ENCODE measurements around the gene SPDYA. TPM values are rescaled to one million over a fixed set of nuclear protein-coding genes. Genes with fewer than 3 reads are reported as not detected.

Gene SPDYA
- total RNA-seq = 1 to 10 TPM; 1.8 to 2.0 TPM

- peak; percentile 82 for DNase-seq
- Mint-ChIP-seq H3K9me3 (no peaks in the 10 kb centered on the region), H3K27ac (no peak within 1 kb of the TSS), H3K4me1 (ENCODE audit: low read depth) (peaks cover 11% of the 10 kb centered on the region), H3K36me3 (ENCODE audit: low read depth) (peaks cover 3% of the 10 kb centered on the region), H3K27me3 (ENCODE audit: low read depth) (no peaks in the 10 kb centered on the region), H3K4me3 (peak within 1 kb of the TSS; percentile 75)
- CTCF ChIA-PET = interaction anchor here (0.6 to 1.5 kb wide), 2 partner anchors 73 to 243 kb away, joined by 4 to 5 read pairs; no protein-coding TSS in a partner anchor
- intact Hi-C loops (cut with micrococcal nuclease) = loop anchor here (1.0 to 10.0 kb wide), 5 partner anchors 59 to 416 kb away; partner anchors contain the start of genes FOSL2, PPP1CB and TRMT61B
Measured at GRCh38 chr2:28810384-28811285, at the start of gene SPDYA. Gene SPDYA, plus strand, starts transcription at chr2:28810834. Its CDS starts 5,181 bp downstream, at chr2:28816015.

- Mint-ChIP-seq H3K4me3 (no peak overlapping the region), H3K36me3 (ENCODE audit: low read depth) (peaks cover 18% of the 10 kb centered on the region), H3K9me3 (no peaks in the 10 kb centered on the region), H3K4me1 (ENCODE audit: low read depth) (peaks cover 85% of the 10 kb centered on the region), H3K27me3 (ENCODE audit: low read depth) (no peaks in the 10 kb centered on the region), H3K27ac (peak overlapping the region; percentile 46)
- intact Hi-C loops (cut with micrococcal nuclease) = no loop called here
- DNase-seq = no peak
- CTCF ChIA-PET = interaction anchor here (1.7 to 4.2 kb wide), 2 partner anchors 167 to 195 kb away, joined by 5 to 38 read pairs; no protein-coding TSS in a partner anchor
Measured at GRCh38 chr2:28761420-28761819, 49.2 kb upstream of the SPDYA start.

- intact Hi-C loops (cut with micrococcal nuclease) = no loop called here
- no peak for DNase-seq
- Mint-ChIP-seq H3K9me3 (no peaks in the 10 kb centered on the region), H3K4me3 (no peak overlapping the region), H3K27ac (peak overlapping the region; percentile 11), H3K4me1 (ENCODE audit: low read depth) (peaks cover 90% of the 10 kb centered on the region), H3K36me3 (ENCODE audit: low read depth) (peaks cover 18% of the 10 kb centered on the region), H3K27me3 (ENCODE audit: low read depth) (no peaks in the 10 kb centered on the region)
- CTCF ChIA-PET = no interaction called here
Measured at GRCh38 chr2:28764909-28765711, 45.5 kb upstream of the SPDYA start.

- intact Hi-C loops (cut with micrococcal nuclease) = no loop called here
- peaks cover 87% of the 10 kb centered on the region for H3K4me1 Mint-ChIP-seq (ENCODE audit: low read depth)
- no peaks in the 10 kb centered on the region for H3K9me3 Mint-ChIP-seq
- H3K27ac Mint-ChIP-seq = no peak overlapping the region
- DNase-seq = no peak
- H3K36me3 Mint-ChIP-seq (ENCODE audit: low read depth) = peaks cover 16% of the 10 kb centered on the region
- no peak overlapping the region for H3K4me3 Mint-ChIP-seq
- H3K27me3 Mint-ChIP-seq (ENCODE audit: low read depth) = no peaks in the 10 kb centered on the region
- CTCF ChIA-PET = no interaction called here
Measured at GRCh38 chr2:28766070-28766469, 44.6 kb upstream of the SPDYA start.

GRCh38 chr2:28767337-28767736 lies 43.3 kb upstream of the SPDYA start:
- intact Hi-C loops (cut with micrococcal nuclease) = no loop called here
- H3K36me3 Mint-ChIP-seq (ENCODE audit: low read depth) = peaks cover 11% of the 10 kb centered on the region
- H3K9me3 Mint-ChIP-seq = no peaks in the 10 kb centered on the region
- no peaks in the 10 kb centered on the region for H3K27me3 Mint-ChIP-seq (ENCODE audit: low read depth)
- no peak overlapping the region for H3K4me3 Mint-ChIP-seq
- DNase-seq = no peak
- no peak overlapping the region for H3K27ac Mint-ChIP-seq
- H3K4me1 Mint-ChIP-seq (ENCODE audit: low read depth) = peaks cover 88% of the 10 kb centered on the region
- CTCF ChIA-PET = no interaction called here

GRCh38 chr2:28768422-28768821 lies 42.2 kb upstream of the SPDYA start:
- CTCF ChIA-PET = interaction anchor here (0.8 kb wide), 1 partner anchor 174 kb away, joined by 3 read pairs; no protein-coding TSS in a partner anchor
- Mint-ChIP-seq H3K4me1 (ENCODE audit: low read depth) (peaks cover 85% of the 10 kb centered on the region), H3K27me3 (ENCODE audit: low read depth) (no peaks in the 10 kb centered on the region), H3K36me3 (ENCODE audit: low read depth) (peaks cover 9% of the 10 kb centered on the region), H3K9me3 (no peaks in the 10 kb centered on the region), H3K4me3 (no peak overlapping the region), H3K27ac (peak overlapping the region; percentile 17)
- DNase-seq = no peak
- intact Hi-C loops (cut with micrococcal nuclease) = no loop called here

- intact Hi-C loops (cut with micrococcal nuclease) = no loop called here
- Mint-ChIP-seq H3K9me3 (no peaks in the 10 kb centered on the region), H3K27ac (peak overlapping the region; percentile 54), H3K36me3 (ENCODE audit: low read depth) (peaks cover 7% of the 10 kb centered on the region), H3K27me3 (ENCODE audit: low read depth) (no peaks in the 10 kb centered on the region), H3K4me1 (ENCODE audit: low read depth) (peaks cover 86% of the 10 kb centered on the region), H3K4me3 (no peak overlapping the region)
- no peak for DNase-seq
- CTCF ChIA-PET = interaction anchor here (0.7 kb wide), 1 partner anchor 175 kb away, joined by 3 read pairs; no protein-coding TSS in a partner anchor
Measured at GRCh38 chr2:28768952-28769351, 41.7 kb upstream of the SPDYA start.

GRCh38 chr2:28772351-28772750 lies 38.3 kb upstream of the SPDYA start:
- H3K4me1 Mint-ChIP-seq (ENCODE audit: low read depth) = peaks cover 71% of the 10 kb centered on the region
- no peak overlapping the region for H3K4me3 Mint-ChIP-seq
- CTCF ChIA-PET = no interaction called here
- no peaks in the 10 kb centered on the region for H3K27me3 Mint-ChIP-seq (ENCODE audit: low read depth)
- intact Hi-C loops (cut with micrococcal nuclease) = no loop called here
- no peaks in the 10 kb centered on the region for H3K9me3 Mint-ChIP-seq
- H3K36me3 Mint-ChIP-seq (ENCODE audit: low read depth) = peaks cover 10% of the 10 kb centered on the region
- DNase-seq = no peak
- H3K27ac Mint-ChIP-seq = no peak overlapping the region

GRCh38 chr2:28776471-28776870 lies 34.2 kb upstream of the SPDYA start:
- H3K4me3 Mint-ChIP-seq = no peak overlapping the region
- H3K9me3 Mint-ChIP-seq = no peaks in the 10 kb centered on the region
- peaks cover 53% of the 10 kb centered on the region for H3K4me1 Mint-ChIP-seq (ENCODE audit: low read depth)
- H3K27me3 Mint-ChIP-seq (ENCODE audit: low read depth) = no peaks in the 10 kb centered on the region
- CTCF ChIA-PET = interaction anchor here (0.6 to 1.4 kb wide), 2 partner anchors 182 to 1228 kb away, joined by 3 to 5 read pairs; no protein-coding TSS in a partner anchor
- H3K36me3 Mint-ChIP-seq (ENCODE audit: low read depth) = peaks cover 25% of the 10 kb centered on the region
- DNase-seq = no peak
- no peak overlapping the region for H3K27ac Mint-ChIP-seq
- intact Hi-C loops (cut with micrococcal nuclease) = no loop called here

GRCh38 chr2:28778392-28778791 lies 32.2 kb upstream of the SPDYA start:
- CTCF ChIA-PET = interaction anchor here (0.6 kb wide), 1 partner anchor 7 kb away, joined by 5 read pairs; no protein-coding TSS in a partner anchor
- intact Hi-C loops (cut with micrococcal nuclease) = no loop called here
- Mint-ChIP-seq H3K27ac (peak overlapping the region; percentile 10), H3K27me3 (ENCODE audit: low read depth) (no peaks in the 10 kb centered on the region), H3K36me3 (ENCODE audit: low read depth) (peaks cover 33% of the 10 kb centered on the region), H3K4me3 (no peak overlapping the region), H3K4me1 (ENCODE audit: low read depth) (peaks cover 37% of the 10 kb centered on the region), H3K9me3 (no peaks in the 10 kb centered on the region)
- no peak for DNase-seq

GRCh38 chr2:28779001-28779400 lies 31.6 kb upstream of the SPDYA start:
- no peak overlapping the region for H3K4me3 Mint-ChIP-seq
- no peaks in the 10 kb centered on the region for H3K27me3 Mint-ChIP-seq (ENCODE audit: low read depth)
- H3K36me3 Mint-ChIP-seq (ENCODE audit: low read depth) = peaks cover 37% of the 10 kb centered on the region
- peaks cover 31% of the 10 kb centered on the region for H3K4me1 Mint-ChIP-seq (ENCODE audit: low read depth)
- DNase-seq = no peak
- intact Hi-C loops (cut with micrococcal nuclease) = no loop called here
- H3K27ac Mint-ChIP-seq = no peak overlapping the region
- H3K9me3 Mint-ChIP-seq = no peaks in the 10 kb centered on the region
- CTCF ChIA-PET = interaction anchor here (0.6 kb wide), 1 partner anchor 8 kb away, joined by 5 read pairs; no protein-coding TSS in a partner anchor

GRCh38 chr2:28780496-28780895 lies 30.1 kb upstream of the SPDYA start:
- Mint-ChIP-seq H3K27ac (peak overlapping the region; percentile 59), H3K27me3 (ENCODE audit: low read depth) (no peaks in the 10 kb centered on the region), H3K36me3 (ENCODE audit: low read depth) (peaks cover 42% of the 10 kb centered on the region), H3K4me1 (ENCODE audit: low read depth) (peaks cover 26% of the 10 kb centered on the region), H3K4me3 (no peak overlapping the region), H3K9me3 (no peaks in the 10 kb centered on the region)
- intact Hi-C loops (cut with micrococcal nuclease) = no loop called here
- CTCF ChIA-PET = interaction anchor here (0.5 kb wide), 1 partner anchor 54 kb away, joined by 3 read pairs; no protein-coding TSS in a partner anchor
- DNase-seq = no peak

All from activated naive CD4-positive, alpha-beta T cell treated with anti-CD3 and anti-CD28 coated beads for 36 hours (primary cell).